ENCODE measurements around the gene MMP25. TPM values are rescaled to one million over a fixed set of nuclear protein-coding genes. Genes with fewer than 3 reads are reported as not detected.

MMP25 gene
- total RNA-seq, 1 experiment from 2014 or later: 0.67 TPM

GRCh38 chr16:3046641-3047386, 453 bp downstream of the MMP25 start:
- ChIA-PET POLR2A (no interaction called here), CTCF (interaction anchor here (1.3 to 1.4 kb wide), 2 partner anchors 12 to 15 kb away, joined by 4 to 6 read pairs; no protein-coding TSS in a partner anchor)
- H3K27me3 ChIP-seq (ENCODE audit: control insufficient read depth, insufficient read depth, low read length): no peaks in the 10 kb centered on the region

GRCh38 chr16:3047387-3047720, 993 bp downstream of the MMP25 start:
- Histone ChIP-seq H3K4me1 (ENCODE audit: control insufficient read depth, insufficient read depth, low read length) (no peaks in the 10 kb centered on the region), H3K9me3 (ENCODE audit: control insufficient read depth, insufficient read depth, low read depth, low read length) (no peaks in the 10 kb centered on the region), H3K27me3 (ENCODE audit: control insufficient read depth, insufficient read depth, low read length) (no peaks in the 10 kb centered on the region), H3K27ac (ENCODE audit: low read length) (no peak overlapping the region), H3K4me3 (ENCODE audit: low read depth in 2 of 2, low read length in 2 of 2) (no peak overlapping the region), H3K36me3 (ENCODE audit: control insufficient read depth, insufficient read depth, low read length) (no peaks in the 10 kb centered on the region)
- no peak for DNase-seq (ENCODE audit: low read depth, low spot score)
- intact Hi-C loops (cut with micrococcal nuclease; ENCODE audit: unreplicated experiment) (no loop called here), in situ Hi-C loops (cut with HindIII; ENCODE audit: low pct_unique_long_range_greater_than_20kb, low sequenced_read_pairs) (no loop called here)
- POLR2A ChIA-PET: no interaction called here
- CTCF ChIA-PET: interaction anchor here (1.3 to 1.4 kb wide), 2 partner anchors 11 to 15 kb away, joined by 4 to 6 read pairs; no protein-coding TSS in a partner anchor
- 0 out of 2 replicates have a peak, but pooled peaks have one; percentile 7 for ATAC-seq
- no peak for TF ChIP-seq TCF7L2 (IDR thresholded peaks at IDR 0.05; ENCODE audit: low read depth, low read length)
- no peak for TF ChIP-seq SIN3A (IDR thresholded peaks at IDR 0.05; ENCODE audit: borderline replicate concordance, insufficient read depth, low read depth, low read length)
- TF ChIP-seq CTCF (IDR thresholded peaks at IDR 0.05): no peak
- no peak for TF ChIP-seq REST (IDR thresholded peaks at IDR 0.05; ENCODE audit: insufficient read depth in 1 of 2, low read depth in 2 of 2, low read length in 1 of 2)
- no peak for TF ChIP-seq POLR2AphosphoS5 (IDR thresholded peaks at IDR 0.05; ENCODE audit: low read depth, low read length)
- BruUV-seq (replicated peaks): no TSS peak

More at GRCh38 chr16:3046641-3047386, 453 bp downstream of the MMP25 start:
- DNase-seq (ENCODE audit: low read depth, low spot score) (no peak), ATAC-seq (0 out of 2 replicates have a peak, but pooled peaks have one; percentile 20)
- Histone ChIP-seq H3K9me3 (ENCODE audit: control insufficient read depth, insufficient read depth, low read depth, low read length) (no peaks in the 10 kb centered on the region), H3K4me1 (ENCODE audit: control insufficient read depth, insufficient read depth, low read length) (no peaks in the 10 kb centered on the region), H3K36me3 (ENCODE audit: control insufficient read depth, insufficient read depth, low read length) (no peaks in the 10 kb centered on the region), H3K4me3 (ENCODE audit: low read depth in 2 of 2, low read length in 2 of 2) (peak overlapping the region; percentile 51 to 59; a peak in 3 of 4 replicates), H3K27ac (ENCODE audit: low read length) (no peak overlapping the region)
- in situ Hi-C loops (cut with HindIII; ENCODE audit: low pct_unique_long_range_greater_than_20kb, low sequenced_read_pairs): no loop called here
- TF ChIP-seq CTCF (IDR thresholded peaks at IDR 0.05): no peak
- no peak for TF ChIP-seq REST (IDR thresholded peaks at IDR 0.05; ENCODE audit: insufficient read depth in 1 of 2, low read depth in 2 of 2, low read length in 1 of 2)
- TF ChIP-seq TCF7L2 (IDR thresholded peaks at IDR 0.05; ENCODE audit: low read depth, low read length): no peak
- TF ChIP-seq SIN3A (IDR thresholded peaks at IDR 0.05; ENCODE audit: borderline replicate concordance, insufficient read depth, low read depth, low read length): no peak
- no peak for TF ChIP-seq POLR2AphosphoS5 (IDR thresholded peaks at IDR 0.05; ENCODE audit: low read depth, low read length)
- no TSS peak for BruUV-seq (replicated peaks)
- intact Hi-C loops (cut with micrococcal nuclease; ENCODE audit: unreplicated experiment): no loop called here

Data from Panc1 (cell line).